NCI-H1092 (cell line): ENCODE data around the gene KRT4.

Source experiments
- DNase-seq: peaks from one replicate; lab custom pipeline; 2025; lab: John Stamatoyannopoulos, UW

The KRT4 gene

GRCh38 chr12:52836491-52837412 lies 22.8 kb upstream of the KRT4 start:
- no peak for DNase-seq

- DNase-seq = no peak
These were observed 22.1 kb upstream of the KRT4 start for GRCh38 chr12:52836042-52836466.

DNA sequence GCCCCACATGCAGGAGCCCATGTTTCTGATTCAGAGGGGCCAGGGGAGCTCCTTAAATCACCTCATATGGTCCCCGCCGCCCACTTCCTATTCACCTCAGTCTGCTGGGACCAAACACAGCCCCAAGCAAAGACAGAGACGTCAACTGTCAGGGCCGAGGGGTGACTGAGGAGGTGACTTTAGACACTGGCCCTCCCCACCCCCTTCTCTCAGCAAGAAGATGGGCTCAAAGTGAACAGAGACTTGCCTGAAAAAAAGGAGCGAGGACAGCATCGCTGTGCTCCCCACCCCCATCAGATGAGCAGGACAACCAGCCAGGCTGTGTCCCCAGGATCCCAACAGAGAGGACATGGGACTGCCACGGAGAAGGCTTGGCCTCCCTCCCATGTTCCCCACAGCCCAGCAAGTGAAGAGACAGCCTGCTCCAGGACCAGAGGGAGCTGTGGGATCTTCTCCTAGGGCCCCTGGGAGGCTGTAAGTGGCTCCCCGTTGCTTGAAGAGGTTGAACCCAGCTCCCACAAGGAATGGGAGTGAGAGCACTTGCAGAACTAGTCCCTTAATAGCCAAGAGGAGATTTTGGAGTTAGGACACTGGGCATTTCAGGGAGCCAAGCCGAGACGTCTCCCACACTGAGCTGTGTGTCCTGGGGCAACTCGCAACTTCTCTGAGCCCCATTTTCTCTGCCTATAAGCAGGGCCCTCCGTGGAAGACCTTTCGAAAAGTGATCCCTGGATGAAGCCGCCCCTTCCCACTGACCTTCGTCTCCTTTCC lies 21.5 kb upstream of the KRT4 start:
- no peak for DNase-seq

GRCh38 chr12:52834727-52835001 lies 20.7 kb upstream of the KRT4 start:
- DNase-seq = no peak

- no peak for DNase-seq
These were observed 20.2 kb upstream of the KRT4 start, which contains the start of gene KRT79 for GRCh38 chr12:52833922-52834726. Gene KRT79 (minus strand): TSS chr12:52834311. CDS start chr12:52834260, 51 bp downstream.

DNA sequence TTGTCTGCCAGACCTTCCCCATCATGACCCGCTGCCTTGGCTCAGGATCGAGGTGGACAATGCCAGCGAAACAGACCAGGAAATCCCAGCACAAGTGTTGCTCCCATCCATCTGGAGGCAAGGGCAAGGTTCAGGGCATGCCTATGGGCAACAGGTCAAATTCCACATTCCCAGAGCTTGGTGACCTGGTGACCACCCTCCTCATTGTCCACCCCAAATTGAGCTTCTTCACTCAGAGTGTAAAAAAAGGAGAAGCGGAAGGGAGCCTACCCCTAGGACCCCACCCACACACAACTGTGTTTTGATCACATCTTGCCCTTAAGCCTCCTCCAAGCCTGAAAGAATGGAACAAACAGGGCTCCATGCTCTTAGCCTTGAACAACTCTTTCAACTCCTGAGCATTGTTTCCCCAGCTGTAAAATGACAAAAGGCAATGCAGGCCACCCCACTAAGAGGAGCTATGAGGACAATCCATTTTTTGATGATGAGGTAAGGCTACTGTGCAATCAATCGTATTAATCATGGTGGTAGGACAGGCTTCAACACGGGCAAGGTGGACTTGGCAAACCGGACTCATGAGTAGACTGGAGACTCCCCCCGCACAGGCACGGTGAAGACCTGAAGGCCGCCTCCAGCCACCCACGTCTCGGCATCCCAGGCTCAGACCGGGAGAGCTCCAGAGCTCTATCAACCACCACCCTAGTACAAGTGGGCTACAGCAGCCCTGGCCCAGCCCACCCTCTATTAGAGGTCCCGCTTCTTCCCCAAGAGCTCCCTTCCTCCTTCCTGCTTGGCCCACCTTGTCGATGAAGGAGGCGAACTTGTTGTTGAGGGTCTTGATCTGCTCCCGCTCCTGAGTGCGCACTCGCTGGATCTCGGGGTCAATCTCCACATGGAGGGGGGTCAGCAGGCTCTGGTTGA lies 19.3 kb upstream of the KRT4 start:
- no peak for DNase-seq

GRCh38 chr12:52832451-52832850 lies 18.5 kb upstream of the KRT4 start:
- DNase-seq = no peak

DNA sequence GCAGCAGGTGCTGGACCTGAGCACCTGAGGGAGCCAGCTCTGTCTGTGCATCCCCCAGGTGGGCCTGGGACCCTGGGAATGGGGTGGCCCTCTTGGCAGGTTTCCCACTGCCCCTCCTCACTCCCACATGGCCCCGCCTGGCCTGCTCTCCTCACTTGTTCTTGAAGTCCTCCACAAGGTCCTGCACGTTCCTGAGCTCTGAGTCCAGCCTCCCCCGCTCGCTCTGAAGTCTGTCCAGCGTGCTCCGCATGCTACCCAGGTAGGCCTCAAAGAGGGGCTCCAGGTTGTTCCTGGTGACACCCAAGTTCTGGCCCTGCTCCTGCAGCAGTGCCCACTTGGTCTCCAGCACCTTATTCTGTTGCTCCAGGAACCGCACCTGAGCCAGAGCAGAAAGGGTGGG lies 17.3 kb upstream of the KRT4 start:
- no peak for DNase-seq

DNA sequence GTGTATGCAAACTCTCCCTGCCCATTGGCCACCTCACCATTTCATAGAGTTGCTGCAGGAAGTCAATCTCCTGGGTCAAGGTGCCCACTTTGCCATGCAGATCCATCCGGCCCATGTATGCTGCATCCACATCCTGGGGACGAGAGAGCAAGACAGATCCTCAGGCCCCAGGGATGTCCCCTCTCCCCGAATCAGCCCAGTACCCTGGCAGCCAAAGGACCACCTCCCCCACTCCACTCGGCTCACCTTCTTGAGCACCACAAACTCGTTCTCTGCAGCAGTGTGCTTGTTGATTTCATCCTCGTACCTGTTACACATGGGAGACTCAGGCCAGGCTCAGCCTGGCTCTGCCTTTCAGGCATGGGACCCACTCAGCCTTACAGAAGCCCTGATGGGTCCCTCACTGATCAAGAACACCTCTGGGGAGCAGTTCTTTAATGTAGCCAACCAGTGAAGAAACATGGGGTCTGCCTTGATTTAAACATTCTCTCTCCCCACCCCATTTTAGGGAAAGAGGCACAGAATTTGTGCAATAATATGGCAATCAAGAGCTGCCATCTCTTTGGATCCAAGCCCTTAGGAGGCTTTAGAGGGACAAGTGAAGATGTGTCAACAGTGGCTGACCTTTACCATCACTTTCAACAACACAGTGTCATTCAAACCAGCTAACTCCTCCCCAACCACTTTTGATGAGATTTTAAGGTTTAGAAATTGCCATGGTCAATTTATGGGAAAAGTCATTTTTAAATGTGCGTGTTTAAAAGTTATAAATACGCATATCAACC lies 16.3 kb upstream of the KRT4 start:
- DNase-seq = no peak

GRCh38 chr12:52828591-52829021 lies 14.7 kb upstream of the KRT4 start:
- DNase-seq = no peak

- no peak for DNase-seq
These were observed 14.2 kb upstream of the KRT4 start for GRCh38 chr12:52828156-52828555.

DNA sequence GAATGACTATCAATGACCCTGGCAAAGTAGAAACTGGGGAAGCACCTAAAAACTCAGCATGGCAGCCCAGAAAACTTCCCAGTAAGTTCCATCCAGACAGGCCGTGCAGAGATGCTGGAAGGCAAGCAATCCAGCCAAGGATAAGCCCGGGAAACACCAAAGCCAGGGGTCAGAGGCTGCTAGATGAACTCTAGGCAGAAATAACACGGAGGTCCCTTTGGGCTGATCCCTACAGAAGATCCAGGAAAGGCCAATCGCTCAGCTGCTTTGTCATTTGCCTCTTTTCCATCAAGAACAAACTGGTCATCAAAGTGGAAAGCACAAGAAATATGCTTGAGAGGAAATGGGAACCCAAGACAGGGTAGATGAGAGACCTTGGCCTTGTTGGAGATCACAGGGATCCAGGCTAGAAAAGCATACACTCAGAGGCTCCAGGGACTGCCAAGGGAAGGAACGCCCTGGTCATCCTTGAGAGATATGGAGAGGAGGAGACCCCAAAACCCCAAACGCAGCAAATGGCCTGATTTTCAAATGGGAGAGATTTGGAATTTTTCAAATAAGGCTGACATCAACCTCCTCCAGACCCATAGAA lies 13.7 kb upstream of the KRT4 start:
- no peak for DNase-seq

- no peak for DNase-seq
These were observed 12.9 kb upstream of the KRT4 start for GRCh38 chr12:52826611-52827498.

DNA sequence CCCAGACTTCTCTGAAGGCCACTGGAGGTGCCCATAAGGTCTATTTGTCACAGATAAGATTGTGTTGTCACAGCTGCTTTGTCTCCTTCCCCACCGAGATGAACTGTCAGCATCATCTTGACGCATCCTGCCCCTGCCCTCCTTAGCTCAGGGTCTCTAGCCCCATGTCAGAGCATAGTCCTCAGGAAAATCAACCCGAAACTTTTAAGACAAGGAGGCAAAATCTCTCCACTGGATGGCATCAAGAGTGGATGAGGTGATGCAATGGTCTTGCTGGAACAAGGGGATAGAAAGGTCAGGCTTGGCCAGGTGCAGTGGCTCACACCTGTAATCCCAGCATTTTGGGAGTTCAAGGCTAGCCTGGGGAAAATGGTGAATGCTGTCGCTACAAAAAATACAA lies 12.0 kb upstream of the KRT4 start:
- DNase-seq = no peak

- no peak for DNase-seq
These were observed 11.0 kb upstream of the KRT4 start for GRCh38 chr12:52824741-52825410.

DNA sequence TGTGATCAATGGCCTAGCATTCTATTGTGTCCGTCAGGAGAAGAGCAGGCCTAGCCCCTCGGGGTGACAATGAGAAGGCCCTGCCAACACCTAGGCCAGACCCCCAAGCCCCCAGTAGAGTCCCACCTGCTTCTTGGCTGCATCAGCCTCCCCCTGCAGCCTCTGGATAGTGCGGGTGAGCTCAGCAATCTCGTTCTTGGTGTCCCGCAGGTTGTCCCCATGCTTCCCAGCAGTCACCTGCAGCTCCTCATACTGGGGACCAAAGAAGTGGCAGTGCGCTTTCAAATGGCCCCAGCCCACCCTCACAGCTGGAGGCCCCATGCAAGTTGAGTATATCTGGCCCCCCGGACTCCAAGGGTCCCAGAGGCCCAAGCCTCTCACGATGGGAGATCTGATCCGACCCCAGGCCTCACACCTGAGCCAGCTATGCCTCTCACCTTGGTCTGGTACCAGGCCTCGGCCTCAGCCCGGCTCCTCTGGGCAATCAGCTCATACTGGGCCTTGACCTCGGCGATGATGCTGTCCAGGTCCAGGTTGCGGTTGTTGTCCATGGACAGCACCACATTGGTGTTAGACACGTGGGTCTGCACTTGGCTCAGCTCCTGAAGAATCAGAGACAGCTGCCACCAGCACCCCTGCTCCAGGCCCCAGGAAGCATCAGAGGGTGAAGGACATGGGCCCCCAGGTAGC lies 10.0 kb upstream of the KRT4 start:
- DNase-seq = no peak

DNA sequence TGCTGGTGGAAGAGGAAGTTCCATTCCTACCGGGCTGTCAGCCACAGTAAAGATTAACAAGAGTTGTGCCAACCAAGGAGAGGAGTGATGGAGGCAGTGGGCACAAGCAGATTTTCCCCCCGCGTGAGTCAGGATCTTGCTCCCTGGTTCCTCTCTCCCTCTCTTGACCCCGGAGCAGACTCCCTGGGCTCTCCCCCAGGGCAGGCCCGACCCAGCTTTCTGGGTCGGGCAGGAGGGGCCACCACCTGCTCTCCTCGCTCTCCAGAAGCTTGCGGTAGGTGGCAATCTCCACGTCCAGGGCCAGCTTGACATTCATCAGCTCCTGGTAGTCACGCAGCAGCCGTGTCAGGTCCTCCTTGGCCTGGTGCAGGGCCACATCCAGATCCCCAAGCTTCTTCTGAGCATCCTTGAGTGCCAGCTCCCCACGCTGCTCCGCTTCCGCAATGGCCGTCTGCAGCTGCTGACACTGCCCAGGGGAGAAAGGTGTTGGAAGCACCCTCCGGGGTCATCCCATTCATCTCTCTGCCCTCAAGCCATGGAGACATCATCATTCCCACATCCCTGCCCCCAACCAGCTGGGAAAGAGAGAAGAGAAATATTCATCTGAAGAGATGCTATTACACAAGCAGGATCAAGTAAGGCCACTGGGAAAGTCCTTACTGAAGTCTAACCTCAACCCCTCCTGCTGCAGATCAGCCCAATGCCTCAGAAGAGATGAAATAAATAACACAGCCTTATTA lies 9.0 kb upstream of the KRT4 start:
- DNase-seq = no peak
